ENCODE data around the gene DLGAP3. TPM values are rescaled to one million over a fixed set of nuclear protein-coding genes. Genes with fewer than 3 reads are reported as not detected.

DLGAP3 gene
- total and polyA plus RNA-seq, 2 of the 13 experiments (the other 11 are each of a cell fraction or from before 2014, with no cell fraction given) = 0.03 to 0.04 TPM

DNA sequence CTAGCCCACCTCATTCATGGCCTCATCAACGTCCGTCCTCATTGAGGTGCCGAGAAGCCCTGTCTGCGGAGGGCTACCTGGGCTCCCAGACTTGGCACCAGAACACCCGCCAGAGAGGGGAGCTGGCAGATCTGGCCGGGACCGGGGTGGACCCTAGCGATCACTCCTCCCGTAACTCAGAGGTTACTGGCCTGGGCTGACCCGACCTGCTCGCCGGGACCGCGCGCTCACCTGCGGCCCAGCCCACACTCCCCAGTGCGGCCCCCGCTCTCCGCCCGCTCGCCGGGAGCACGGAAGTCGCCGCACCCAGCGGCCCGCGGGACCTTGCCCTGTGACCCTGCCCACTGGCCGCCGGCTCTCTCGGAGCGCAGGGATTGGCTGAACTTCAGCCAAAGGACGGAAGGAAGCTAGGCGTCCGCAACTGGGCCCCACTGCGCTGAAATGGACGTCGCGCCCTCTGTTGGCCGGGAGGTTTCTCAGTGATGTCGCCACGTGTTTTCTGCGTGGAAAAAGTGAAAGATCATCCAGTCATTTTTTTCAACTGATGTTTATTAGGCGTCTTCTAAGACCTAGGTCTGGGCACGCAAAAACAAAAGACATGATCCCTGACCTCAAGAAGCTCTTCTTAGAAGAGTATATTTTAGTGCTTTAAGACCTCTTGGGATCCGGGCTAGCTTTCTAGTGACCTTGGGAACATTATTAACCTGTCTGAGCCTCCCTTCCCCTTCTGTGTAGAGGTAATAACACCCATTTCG is 69.8 kb downstream of the DLGAP3 start, which contains the start of gene SMIM12 (continued):
- TF ChIP-seq ZNF7 (CRISPR knock-in tag; IDR thresholded peaks at IDR 0.05) (no peak), ZSCAN29 (CRISPR knock-in tag; conservative IDR thresholded peaks at IDR 0.05) (peak; percentile 45; the same call in 1 of the 2 replicates), SPEN (CRISPR knock-in tag; IDR thresholded peaks at IDR 0.05; ENCODE audit: low read depth) (peak; percentile 94), TRIM24 (CRISPR knock-in tag; IDR thresholded peaks at IDR 0.05) (no peak), ZBTB8A (CRISPR knock-in tag; IDR thresholded peaks at IDR 0.05; ENCODE audit: borderline replicate concordance, low read depth) (no peak), TBP (CRISPR knock-in tag; IDR thresholded peaks at IDR 0.05) (peak; percentile 27; the same call in 1 of the 2 replicates), ZNF224 (CRISPR knock-in tag; IDR thresholded peaks at IDR 0.05) (peak; percentile 78; the same call in 1 of the 2 replicates), ZNF556 (CRISPR knock-in tag; IDR thresholded peaks at IDR 0.05; ENCODE audit: borderline replicate concordance) (0 out of 2 replicates have a peak, but pooled peaks have one; percentile 83), NR2C2 (CRISPR knock-in tag; IDR thresholded peaks at IDR 0.05; ENCODE audit: borderline replicate concordance) (peak; percentile 98), ZNF260 (CRISPR knock-in tag; IDR thresholded peaks at IDR 0.05; ENCODE audit: borderline replicate concordance, low read depth) (no peak), ARID5B (CRISPR knock-in tag; IDR thresholded peaks at IDR 0.05) (peak; percentile 58; the same call in 1 of the 2 replicates), ZNF274 (CRISPR knock-in tag; IDR thresholded peaks at IDR 0.05) (no peak), ZNF562 (CRISPR knock-in tag; IDR thresholded peaks at IDR 0.05; ENCODE audit: borderline replicate concordance) (no peak), ZNF878 (CRISPR knock-in tag; IDR thresholded peaks at IDR 0.05) (no peak; the same call in 1 of the 2 replicates), MYC (CRISPR knock-in tag; IDR thresholded peaks at IDR 0.05; ENCODE audit: borderline replicate concordance) (peak; percentile 99)
- TF ChIP-seq, protein P1, sequence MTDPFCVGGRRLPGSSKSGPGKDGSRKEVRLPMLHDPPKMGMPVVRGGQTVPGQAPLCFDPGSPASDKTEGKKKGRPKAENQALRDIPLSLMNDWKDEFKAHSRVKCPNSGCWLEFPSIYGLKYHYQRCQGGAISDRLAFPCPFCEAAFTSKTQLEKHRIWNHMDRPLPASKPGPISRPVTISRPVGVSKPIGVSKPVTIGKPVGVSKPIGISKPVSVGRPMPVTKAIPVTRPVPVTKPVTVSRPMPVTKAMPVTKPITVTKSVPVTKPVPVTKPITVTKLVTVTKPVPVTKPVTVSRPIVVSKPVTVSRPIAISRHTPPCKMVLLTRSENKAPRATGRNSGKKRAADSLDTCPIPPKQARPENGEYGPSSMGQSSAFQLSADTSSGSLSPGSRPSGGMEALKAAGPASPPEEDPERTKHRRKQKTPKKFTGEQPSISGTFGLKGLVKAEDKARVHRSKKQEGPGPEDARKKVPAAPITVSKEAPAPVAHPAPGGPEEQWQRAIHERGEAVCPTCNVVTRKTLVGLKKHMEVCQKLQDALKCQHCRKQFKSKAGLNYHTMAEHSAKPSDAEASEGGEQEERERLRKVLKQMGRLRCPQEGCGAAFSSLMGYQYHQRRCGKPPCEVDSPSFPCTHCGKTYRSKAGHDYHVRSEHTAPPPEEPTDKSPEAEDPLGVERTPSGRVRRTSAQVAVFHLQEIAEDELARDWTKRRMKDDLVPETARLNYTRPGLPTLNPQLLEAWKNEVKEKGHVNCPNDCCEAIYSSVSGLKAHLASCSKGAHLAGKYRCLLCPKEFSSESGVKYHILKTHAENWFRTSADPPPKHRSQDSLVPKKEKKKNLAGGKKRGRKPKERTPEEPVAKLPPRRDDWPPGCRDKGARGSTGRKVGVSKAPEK (CRISPR knock-in tag; IDR thresholded peaks at IDR 0.05; ENCODE audit: borderline replicate concordance) = no peak
- TF ChIP-seq, protein P2, sequence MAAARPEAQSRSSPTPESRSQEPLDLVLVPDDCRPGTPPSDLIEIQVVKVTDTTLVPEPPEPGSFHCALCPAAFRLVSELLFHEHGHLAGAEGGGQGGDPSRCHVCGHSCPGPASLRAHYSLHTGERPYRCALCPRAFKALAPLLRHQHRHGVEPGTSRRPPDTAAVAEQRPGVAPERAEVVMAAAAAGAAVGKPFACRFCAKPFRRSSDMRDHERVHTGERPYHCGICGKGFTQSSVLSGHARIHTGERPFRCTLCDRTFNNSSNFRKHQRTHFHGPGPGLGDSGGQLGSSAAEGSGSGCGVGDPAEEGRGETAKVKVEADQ (CRISPR knock-in tag; IDR thresholded peaks at IDR 0.05; ENCODE audit: borderline replicate concordance) = no peak
- TF ChIP-seq, protein P3, sequence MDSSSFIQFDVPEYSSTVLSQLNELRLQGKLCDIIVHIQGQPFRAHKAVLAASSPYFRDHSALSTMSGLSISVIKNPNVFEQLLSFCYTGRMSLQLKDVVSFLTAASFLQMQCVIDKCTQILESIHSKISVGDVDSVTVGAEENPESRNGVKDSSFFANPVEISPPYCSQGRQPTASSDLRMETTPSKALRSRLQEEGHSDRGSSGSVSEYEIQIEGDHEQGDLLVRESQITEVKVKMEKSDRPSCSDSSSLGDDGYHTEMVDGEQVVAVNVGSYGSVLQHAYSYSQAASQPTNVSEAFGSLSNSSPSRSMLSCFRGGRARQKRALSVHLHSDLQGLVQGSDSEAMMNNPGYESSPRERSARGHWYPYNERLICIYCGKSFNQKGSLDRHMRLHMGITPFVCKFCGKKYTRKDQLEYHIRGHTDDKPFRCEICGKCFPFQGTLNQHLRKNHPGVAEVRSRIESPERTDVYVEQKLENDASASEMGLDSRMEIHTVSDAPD (CRISPR knock-in tag; IDR thresholded peaks at IDR 0.05) = no peak; the same call in 1 of the 2 replicates

All from HepG2 (cell line).